ENCODE measurements around the gene ZC3H7B. TPM values are rescaled to one million over a fixed set of nuclear protein-coding genes. Genes with fewer than 3 reads are reported as not detected.

ZC3H7B gene
- total RNA-seq, 1 experiment from 2014 or later: 62.7 TPM

GRCh38 chr22:41360126-41360525, 58.8 kb downstream of the ZC3H7B start:
- Histone ChIP-seq H3K4me3 (no peak overlapping the region), H3K4me1 (replicated peaks; ENCODE audit: insufficient read depth) (no peaks in the 10 kb centered on the region), H3F3A (ENCODE audit: insufficient read depth, low read depth) (peaks cover 24% of the 10 kb centered on the region; the same call in 1 of the 2 replicates), H3K79me2 (ENCODE audit: low read depth) (no peaks in the 10 kb centered on the region), H3K9me2 (ENCODE audit: insufficient read depth) (no peaks in the 10 kb centered on the region), H3K27ac (no peak overlapping the region), H3K36me3 (ENCODE audit: low read depth) (peaks cover 4% of the 10 kb centered on the region; the same call in 1 of the 2 replicates), H4K20me1 (ENCODE audit: insufficient read depth) (no peaks in the 10 kb centered on the region; the same call in 1 of the 2 replicates), H3K9me3 (ENCODE audit: insufficient read depth, low read depth) (no peaks in the 10 kb centered on the region), H3K27me3 (ENCODE audit: insufficient read depth, low read depth) (no peaks in the 10 kb centered on the region), H3K4me2 (no peak overlapping the region), H2AFZ (no peak overlapping the region)
- TF ChIP-seq EZH2 (IDR thresholded peaks at IDR 0.05; ENCODE audit: low read depth) (no peak), CTCF (conservative IDR thresholded peaks at IDR 0.05) (no peak)
- CTCF ChIA-PET: no interaction called here
- intact Hi-C loops (cut with micrococcal nuclease; ENCODE audit: unreplicated experiment): no loop called here
- no peak for DNase-seq
- POLR2A ChIA-PET (ENCODE audit: unreplicated experiment): interaction anchor here (0.6 to 0.7 kb wide), 2 partner anchors 42 to 55 kb away, joined by 3 to 5 read pairs; no protein-coding TSS in a partner anchor
- no TSS peak for BruUV-seq (replicated peaks)

GRCh38 chr22:41361716-41362310, 60.5 kb downstream of the ZC3H7B start:
- Histone ChIP-seq H4K20me1 (ENCODE audit: insufficient read depth) (no peaks in the 10 kb centered on the region; the same call in 1 of the 2 replicates), H3K79me2 (ENCODE audit: low read depth) (no peaks in the 10 kb centered on the region), H3K27ac (no peak overlapping the region), H3K36me3 (ENCODE audit: low read depth) (no peaks in the 10 kb centered on the region), H3K4me3 (no peak overlapping the region), H3K4me2 (no peak overlapping the region), H3K9me2 (ENCODE audit: insufficient read depth) (no peaks in the 10 kb centered on the region), H3K4me1 (replicated peaks; ENCODE audit: insufficient read depth) (peaks cover 6% of the 10 kb centered on the region), H3F3A (ENCODE audit: insufficient read depth, low read depth) (peaks cover 33% of the 10 kb centered on the region; the same call in 1 of the 2 replicates), H2AFZ (no peak overlapping the region), H3K9me3 (ENCODE audit: insufficient read depth, low read depth) (no peaks in the 10 kb centered on the region), H3K27me3 (ENCODE audit: insufficient read depth, low read depth) (no peaks in the 10 kb centered on the region)
- ChIA-PET CTCF (no interaction called here), POLR2A (ENCODE audit: unreplicated experiment) (no interaction called here)
- no TSS peak for BruUV-seq (replicated peaks)
- no peak for DNase-seq
- intact Hi-C loops (cut with micrococcal nuclease; ENCODE audit: unreplicated experiment): no loop called here
- TF ChIP-seq CTCF (conservative IDR thresholded peaks at IDR 0.05): no peak
- TF ChIP-seq EZH2 (IDR thresholded peaks at IDR 0.05; ENCODE audit: low read depth): no peak

GRCh38 chr22:41362615-41363014, 61.3 kb downstream of the ZC3H7B start:
- intact Hi-C loops (cut with micrococcal nuclease; ENCODE audit: unreplicated experiment): no loop called here
- H3K4me1 ChIP-seq (replicated peaks; ENCODE audit: insufficient read depth): peaks cover 14% of the 10 kb centered on the region
- DNase-seq: no peak
- no TSS peak for BruUV-seq (replicated peaks)
- H3K4me3 ChIP-seq: no peak overlapping the region
- H3K9me3 ChIP-seq (ENCODE audit: insufficient read depth, low read depth): no peaks in the 10 kb centered on the region
- no peak for TF ChIP-seq EZH2 (IDR thresholded peaks at IDR 0.05; ENCODE audit: low read depth)
- no peak for TF ChIP-seq CTCF (conservative IDR thresholded peaks at IDR 0.05)
- H2AFZ ChIP-seq: no peak overlapping the region
- ChIA-PET POLR2A (ENCODE audit: unreplicated experiment) (interaction anchor here (0.6 kb wide), 1 partner anchor 76 kb away, joined by 4 read pairs; the partner anchor contains the start of gene RANGAP1), CTCF (interaction anchor here (0.6 kb wide), 1 partner anchor 74 kb away, joined by 5 read pairs; no protein-coding TSS in a partner anchor)
- no peaks in the 10 kb centered on the region for H3K36me3 ChIP-seq (ENCODE audit: low read depth)
- H3K4me2 ChIP-seq: no peak overlapping the region
- H4K20me1 ChIP-seq (ENCODE audit: insufficient read depth): no peaks in the 10 kb centered on the region; the same call in 1 of the 2 replicates
- H3K27ac ChIP-seq: no peak overlapping the region
- H3K27me3 ChIP-seq (ENCODE audit: insufficient read depth, low read depth): no peaks in the 10 kb centered on the region
- no peaks in the 10 kb centered on the region for H3K79me2 ChIP-seq (ENCODE audit: low read depth)
- no peaks in the 10 kb centered on the region for H3K9me2 ChIP-seq (ENCODE audit: insufficient read depth)
- H3F3A ChIP-seq (ENCODE audit: insufficient read depth, low read depth): peaks cover 33% of the 10 kb centered on the region; the same call in 1 of the 2 replicates

Data from PC-9 (cell line).